Measurements from ENCODE around the gene NARF. TPM values are rescaled to one million over a fixed set of nuclear protein-coding genes. Genes with fewer than 3 reads are reported as not detected.
"Not testable (repeated sequence)": the region's sequence is repeated elsewhere in the genome, so short reads cannot be mapped to it uniquely, and the experiment has no call there.

NARF gene
- polyA plus RNA-seq, 5 donors: 91.2 to 122 (median 108) TPM

DNA sequence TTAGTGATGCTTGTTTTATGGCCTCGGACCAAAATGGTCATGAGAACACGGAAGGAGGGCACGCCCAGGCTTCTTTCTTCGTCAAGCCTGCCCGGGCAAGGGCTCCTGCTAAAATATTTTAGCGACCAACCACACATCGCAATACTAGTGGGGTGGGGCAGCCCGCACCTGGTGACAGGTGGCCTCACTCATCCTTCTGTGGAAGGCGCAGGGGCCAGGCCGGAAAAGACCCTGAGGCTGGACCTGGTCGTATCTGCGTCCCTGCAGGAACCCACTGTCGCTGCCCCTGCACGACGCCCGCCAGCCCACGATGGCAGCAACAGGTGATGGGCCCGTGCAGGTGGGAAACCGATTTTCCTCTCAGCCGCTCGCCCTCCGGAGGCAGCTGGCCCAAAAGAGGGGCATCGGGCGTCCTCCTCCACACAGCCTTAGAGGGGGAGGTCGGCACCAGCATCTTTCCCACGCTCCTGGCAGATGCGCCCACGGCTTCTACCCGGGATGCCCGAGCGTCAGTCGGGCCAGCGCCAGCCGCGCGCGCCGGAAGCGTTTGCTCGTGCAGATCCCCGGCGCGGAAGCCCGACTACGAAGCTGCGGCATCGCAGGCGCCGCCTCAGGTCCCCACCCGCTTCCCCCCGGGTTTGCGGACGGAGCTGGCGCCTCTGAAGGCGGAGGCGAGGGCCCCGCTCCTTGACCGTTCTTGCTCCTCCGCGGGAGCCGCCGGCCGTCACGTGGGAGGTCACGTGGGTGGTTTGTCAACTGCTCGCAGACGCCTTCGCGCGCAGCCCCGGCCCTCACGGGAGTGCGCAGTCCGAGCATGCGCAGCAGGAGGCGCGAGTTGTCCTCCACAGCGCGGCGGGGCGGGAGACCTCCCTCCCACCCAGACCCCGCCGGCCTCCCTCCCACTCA is 38.2 kb downstream of the NARF start:
- peak; percentile 92 to 96 for DNase-seq

DNA sequence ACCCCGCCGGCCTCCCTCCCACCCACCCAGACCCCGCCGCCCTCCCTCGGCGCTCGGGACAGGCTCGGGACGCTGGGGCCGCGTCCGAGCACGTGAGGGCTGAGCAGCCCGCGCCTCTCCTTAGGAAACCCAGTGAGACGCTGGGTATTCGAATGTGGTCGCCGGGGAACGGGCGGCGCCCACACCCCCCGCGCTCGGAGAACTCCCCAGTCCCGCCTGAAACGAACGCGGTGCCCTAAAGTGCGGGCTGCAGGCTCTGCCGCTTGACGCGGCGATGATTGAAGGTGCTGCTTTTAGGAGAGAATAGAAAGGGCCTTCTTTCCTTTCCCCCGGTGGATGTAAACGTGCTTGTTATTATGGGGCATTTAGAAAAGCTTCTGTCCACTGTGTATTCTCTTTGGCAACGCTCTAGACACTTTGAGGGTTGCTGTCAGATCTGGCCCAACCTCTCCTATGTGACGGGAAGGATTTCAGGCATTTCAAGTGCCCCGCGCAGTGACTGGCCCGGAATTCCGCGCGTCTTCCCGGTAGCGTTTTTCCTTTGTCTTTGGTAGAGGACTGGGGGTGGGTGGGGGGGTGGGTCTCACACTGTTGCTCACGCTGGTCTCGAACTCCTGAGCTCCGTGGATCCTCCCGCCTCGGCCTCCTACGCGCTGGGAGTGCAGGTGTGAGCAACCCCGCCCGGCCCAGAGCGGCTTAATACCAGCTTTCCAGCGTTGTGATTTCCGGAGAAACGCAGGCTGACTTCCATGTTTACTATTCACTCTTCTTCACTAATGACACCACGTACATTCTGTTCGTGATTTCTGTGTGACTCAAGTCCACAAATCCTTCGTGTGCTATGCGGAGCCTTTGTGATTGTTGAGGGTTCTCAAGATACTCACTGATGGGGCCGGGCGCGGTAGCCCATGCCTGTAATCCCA is 39.2 kb downstream of the NARF start:
- peak; percentile 45 to 62 for DNase-seq

DNA sequence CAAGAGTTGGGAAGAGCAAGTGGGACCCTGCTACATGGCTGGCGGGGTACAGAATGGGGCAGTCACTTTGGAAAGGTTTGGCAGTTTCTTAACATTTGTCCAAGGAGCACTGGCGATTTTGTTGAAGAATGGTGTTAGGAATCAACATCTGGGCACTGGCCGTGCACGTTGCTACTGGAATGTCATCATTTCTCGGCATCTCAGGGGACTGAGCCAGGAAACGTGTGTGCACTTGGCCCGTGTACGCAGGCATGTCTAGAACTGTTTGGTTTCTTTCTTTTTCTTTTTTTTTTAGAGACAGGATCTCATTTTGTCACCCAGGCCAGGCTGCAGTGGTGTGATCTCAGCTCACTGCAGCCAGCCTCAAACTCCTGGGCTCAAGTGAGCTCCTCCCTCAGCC is 43.7 kb downstream of the NARF start:
- no peak for DNase-seq

DNA sequence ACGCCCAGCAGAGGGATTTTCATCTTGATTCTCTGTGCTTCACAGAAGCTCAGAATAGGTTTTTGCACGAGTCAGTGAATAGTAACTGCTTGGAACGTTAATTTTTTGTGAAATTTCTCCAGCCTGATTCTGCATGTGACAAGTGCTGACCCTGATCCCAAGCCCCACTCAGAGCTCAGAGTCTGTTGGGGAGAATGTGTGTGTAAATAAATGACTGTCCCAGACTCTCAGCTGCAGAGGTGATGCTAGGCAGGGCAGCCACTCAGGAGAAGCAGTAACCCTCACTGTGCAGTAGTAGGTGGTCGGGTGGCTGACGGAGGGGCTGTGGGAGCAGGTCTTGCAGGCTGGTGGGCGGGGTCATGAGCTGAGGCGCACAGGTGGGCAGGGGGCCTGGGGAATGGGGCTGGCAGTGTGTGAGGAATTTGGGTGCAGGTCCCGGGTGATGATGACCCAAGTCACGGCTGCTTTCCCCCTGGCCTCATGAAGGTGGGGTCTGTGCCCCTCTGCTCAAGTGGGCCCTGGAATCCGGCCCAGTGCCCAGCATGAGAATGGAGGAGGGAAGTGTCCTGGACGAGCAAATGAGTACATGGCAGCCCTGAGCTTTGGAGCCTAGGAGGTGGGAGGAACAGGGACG is 44.7 kb downstream of the NARF start:
- DNase-seq: no peak

DNA sequence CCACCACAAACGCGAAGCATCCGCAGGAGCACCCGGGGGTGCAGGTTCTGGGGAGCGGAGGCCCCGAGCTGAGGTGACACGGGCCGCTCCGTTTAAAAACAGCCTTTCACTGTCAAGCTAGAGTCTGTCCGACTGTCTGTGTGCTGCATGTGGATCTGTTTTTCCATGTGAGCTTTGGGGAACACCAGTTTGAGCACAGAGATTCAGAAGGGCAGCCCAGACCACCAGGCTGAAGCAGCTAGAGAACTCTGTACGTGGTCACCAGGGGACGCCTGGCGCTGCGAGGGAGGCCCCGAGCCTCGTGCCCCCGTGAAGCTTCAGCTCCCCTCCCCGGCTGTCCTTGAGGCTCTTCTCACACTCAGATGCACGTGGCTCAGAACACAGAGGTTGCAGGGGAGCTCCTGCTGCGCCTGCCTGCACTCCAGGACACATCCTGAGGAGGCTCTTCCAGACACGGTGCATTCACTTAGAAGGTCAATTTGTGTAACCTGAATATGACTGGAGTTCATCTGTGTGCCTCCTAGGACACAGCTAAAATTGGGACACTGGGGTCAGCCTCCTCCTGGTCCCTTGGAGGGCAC is 45.3 kb downstream of the NARF start:
- DNase-seq: no peak

DNA sequence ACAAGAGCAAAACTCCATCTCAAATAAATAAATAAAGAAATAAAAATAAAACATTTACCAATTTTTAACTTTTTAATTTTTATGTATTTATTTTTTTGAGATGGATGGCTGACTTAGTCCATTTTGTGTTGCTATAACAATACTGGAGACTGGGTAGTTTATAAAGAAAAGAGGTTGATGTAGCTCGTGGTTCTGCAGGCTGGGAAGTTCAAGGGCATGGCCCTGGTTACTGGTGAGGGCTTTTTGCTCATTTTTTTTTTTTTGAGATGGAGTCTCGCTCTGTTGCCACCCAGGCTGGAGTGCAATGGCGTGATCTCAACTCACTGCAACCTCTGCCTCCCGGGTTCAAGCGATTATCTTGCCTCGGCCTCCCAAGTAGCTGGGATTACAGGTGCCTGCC is 46.8 kb downstream of the NARF start:
- DNase-seq: no peak

DNA sequence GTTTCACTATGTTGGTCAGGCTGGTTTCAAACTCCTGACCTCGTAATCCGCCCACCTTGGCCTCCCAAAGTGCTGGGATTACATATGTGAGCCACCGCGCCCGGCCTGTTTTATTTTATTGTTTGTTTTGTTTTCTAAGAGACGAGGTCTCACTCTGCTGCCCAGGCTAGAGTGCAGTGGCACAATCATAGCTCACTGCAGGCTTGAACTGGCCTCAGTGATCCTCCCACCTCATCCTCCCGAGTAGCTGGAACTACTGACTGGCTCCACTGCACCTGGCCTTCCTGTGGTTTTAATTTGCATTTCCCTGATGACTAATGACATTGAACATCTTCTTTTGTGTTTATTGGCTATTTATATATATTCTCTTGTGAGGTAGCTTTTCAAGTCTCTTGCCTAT is 47.9 kb downstream of the NARF start:
- DNase-seq: not testable (repeated sequence)

DNA sequence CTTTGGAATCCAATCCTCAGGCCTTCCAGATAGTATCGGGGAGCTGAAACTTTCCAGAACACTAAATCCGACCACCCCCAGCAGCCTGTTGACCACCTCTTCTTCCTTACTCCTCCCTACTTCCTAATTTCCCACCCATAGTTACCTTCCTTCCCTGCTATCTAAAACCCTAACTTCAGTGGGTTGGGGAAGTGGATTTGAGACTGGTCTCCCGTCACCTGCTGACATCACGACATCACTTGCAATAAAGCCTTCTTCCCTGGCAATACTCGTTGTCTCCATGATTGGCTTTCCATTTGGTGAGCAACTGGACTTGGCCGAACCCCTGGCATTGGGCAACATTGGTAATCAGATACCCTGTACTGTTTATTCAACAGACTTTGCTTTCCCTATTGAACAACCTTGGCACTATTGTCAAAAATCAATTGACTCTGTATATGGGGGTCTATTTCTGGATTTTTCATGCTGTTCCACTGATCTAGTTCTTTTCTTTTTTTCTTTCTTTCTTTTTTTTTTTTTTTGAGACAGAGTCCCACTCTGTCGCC is 49.2 kb downstream of the NARF start:
- no peak for DNase-seq

DNA sequence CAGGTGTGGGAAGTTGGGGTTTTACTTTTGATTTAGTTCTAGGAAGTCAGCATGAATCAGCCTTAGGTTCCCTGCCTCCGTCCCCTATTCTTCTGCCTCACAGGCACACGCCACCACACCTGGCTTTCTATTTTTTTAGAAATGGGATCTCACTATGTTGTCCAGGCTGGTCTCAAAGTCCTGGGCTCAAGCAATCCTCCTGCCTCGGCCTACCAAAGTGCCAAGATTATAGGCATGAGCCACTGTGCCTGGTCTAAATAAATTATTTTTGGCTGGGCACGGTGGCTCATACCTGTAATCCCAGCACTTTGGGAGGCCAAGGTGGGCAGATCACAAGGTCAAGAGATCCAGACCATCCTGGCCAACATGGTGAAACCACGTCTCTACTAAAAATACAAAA is 53.1 kb downstream of the NARF start:
- not testable (repeated sequence) for DNase-seq

DNA sequence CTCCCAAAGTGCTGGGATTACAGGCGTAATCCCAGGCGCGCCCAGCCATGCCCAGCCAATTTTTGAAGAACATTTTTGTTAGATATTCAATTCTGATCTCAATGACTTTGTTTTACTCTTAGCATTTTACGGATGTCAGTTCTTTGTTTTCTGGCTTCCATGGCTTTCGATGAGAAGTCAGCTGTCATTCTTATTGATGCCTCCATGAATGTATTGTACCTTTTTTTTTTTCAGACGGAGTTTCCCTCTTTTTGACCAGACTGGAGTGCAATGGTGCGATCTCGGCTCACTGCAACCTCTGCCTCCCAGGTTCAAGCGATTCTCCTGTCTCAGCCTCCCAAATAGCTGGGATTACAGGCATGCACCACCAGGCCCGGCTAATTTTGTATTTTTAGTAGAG is 55.3 kb downstream of the NARF start:
- not testable (repeated sequence) for DNase-seq

DNA sequence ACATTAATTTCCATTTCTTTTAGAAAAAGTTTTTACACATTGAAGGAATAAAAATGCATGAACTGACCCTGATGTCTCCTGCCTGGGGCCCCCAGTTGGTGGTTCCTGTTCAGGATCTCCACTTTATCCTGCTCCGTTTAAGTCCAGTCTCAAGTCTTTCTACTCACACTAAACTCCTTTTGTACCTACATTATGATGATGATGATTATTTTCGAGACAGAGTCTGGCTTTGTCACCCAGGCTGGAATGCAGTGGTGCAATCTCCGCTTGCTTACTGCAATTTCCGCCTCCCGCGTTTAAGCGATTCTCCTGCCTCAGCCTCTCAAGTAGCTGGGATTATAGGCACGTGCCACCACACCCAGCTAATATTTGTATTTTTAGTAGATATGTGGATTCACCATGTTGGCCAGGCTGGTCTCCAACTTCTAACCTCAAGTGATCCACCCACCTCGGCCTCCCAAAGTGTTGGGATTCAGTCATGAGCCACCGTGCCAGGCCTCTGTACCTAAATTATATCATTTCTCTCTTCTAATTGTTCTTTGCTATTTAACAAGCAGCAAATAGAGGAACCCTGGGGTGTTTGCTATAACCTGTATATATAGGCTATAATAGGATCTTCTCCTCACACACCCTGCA is 58.8 kb downstream of the NARF start:
- no peak for DNase-seq

DNA sequence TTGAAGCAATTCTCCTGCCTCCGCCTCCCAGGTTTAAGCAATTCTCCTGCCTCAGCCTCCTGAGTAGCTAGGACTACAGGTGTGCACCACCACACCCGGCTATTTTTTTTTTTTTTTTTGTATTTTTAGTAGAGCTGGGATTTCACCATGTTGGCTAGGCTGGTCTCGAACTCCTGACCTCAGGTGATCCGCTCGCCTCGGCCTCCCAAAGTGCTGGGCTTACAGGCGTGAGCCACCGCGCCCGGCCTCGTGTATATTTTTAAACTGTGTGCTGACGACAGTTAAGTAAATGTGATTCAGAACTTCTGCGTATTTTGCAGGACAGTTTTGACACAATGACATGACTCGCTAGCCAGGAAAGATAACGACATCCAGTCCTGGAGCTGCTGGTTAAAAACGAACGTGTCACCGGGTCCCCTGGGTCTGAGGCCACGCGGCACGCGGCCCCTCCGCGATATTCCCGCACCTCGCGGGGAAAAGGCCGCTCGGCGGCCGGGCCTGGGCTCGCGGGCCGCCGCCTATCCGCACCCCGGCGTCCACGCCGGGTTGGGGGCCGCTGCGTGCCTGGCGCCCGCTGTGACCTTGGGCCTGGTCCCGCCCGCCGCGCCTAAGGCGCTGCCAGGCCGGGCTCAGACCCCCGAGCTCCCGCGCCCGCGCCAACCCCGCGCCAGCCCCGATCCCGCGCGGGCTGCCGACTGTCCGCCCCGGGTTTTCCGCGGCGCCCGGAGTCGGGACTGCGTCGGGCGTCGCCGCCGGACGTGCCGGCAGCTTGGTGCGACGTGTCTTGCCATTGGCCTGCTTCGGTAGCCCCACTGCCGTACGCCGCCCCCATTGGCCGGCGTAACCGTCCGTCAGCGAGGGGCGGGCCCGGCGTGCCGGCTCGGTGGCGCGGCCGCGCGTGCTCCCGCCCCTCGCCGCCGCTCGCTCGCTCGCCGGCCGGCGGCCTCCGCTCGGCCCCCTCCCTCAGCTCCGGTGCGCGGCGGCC is 60.6 kb downstream of the NARF start, which contains the start of gene FOXK2:
FOXK2 (plus strand) TSS at position 907 of the 985 bp plus-strand sequence. CDS start 157 bp downstream, outside the sequence.
- peak; percentile 95 to 96 for DNase-seq

DNA sequence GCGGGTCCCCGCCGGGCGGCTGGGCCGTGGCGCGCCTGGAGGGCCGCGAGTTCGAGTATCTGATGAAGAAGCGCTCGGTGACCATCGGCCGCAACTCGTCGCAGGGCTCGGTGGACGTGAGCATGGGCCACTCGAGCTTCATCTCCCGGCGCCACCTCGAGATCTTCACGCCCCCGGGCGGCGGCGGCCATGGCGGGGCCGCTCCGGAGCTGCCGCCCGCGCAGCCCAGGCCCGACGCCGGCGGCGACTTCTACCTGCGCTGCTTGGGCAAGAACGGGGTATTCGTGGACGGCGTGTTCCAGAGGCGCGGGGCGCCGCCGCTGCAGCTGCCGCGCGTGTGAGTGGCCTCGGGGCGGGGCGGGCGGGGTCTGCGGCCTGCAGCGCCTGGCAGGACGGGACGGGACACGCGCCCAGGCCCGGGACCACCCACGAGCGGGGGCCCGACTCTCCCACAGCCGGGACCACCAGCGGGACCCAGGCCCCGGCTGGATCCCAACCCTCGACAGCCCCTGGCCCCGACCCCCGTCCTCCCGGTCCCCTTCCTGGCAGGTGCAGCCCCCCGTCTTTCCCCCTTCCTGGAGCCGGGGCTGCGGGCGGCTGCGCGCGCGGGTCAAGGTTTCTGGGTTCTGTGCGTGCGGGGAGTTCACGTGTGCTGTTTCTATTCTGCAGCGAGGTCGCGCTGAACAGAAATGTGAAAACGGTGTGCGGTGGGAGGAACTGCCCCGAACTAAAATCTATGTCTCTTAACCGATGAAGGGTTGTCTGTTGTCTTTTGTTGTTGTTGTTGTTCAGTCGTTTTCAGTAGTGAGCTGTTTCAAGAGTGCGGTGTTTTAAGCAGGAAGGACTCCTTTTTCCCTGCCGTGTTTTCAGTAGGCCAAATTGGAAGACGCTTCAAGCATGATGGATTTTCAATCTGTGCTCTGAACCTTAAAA is 61.7 kb downstream of the NARF start:
- no peak for DNase-seq

DNA sequence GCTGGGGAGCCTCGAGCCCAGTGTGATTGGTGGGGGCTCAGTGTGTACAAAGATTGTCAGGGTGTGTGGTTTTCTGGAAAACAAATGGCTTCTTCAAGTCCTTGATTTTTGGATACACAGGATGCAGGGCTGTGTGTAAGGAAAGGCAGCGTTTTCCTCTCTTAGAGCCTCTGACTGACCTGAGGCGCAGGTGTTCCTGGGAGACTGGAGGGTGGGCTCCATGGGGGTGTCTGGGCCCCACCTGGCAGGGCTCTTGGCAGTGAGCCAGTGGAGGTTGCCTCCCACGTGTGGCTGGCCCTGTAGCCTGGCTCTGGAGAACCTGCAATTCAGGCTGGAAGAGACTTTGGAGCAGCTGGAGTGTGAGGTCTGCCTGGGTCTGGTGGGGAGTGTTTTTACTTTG is 66.0 kb downstream of the NARF start:
- no peak for DNase-seq

DNA sequence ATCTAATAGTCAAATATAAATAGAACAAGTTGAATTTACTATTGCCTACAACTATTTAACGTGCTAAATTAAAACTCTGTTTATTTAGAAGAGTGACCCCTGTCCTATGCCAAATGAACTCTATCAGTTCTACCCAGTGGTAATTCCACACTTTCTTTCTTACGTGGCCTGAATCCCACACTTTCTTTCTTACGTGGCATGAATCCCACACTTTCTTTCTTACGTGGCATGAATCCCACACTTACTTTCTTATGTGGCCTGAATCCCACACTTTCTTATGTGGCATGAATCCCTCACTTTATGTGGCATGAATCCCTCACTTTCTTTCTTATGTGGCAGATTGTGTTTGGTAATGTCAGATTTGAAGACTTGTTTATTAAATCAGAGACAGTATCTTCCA is 67.2 kb downstream of the NARF start:
- DNase-seq: no peak

DNA sequence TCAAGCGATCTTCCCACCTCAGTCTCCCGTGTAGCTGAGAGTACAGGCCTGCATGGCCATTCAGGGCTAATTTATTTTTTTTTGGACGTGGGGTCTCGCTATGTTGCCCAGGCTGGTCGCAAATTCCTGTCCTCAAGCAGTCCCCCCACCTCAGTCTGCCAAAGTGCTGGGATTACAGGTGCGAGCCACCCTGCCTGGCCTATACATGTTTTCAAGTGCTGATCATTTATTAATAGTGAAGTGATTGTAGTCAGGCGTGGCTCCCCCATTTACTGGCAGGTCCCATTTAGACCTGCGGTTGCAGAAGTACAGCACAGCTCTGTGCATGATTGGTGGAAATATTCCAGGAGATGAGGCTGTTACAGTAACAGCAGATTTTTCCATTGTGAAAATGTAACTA is 69.4 kb downstream of the NARF start:
- no peak for DNase-seq

DNA sequence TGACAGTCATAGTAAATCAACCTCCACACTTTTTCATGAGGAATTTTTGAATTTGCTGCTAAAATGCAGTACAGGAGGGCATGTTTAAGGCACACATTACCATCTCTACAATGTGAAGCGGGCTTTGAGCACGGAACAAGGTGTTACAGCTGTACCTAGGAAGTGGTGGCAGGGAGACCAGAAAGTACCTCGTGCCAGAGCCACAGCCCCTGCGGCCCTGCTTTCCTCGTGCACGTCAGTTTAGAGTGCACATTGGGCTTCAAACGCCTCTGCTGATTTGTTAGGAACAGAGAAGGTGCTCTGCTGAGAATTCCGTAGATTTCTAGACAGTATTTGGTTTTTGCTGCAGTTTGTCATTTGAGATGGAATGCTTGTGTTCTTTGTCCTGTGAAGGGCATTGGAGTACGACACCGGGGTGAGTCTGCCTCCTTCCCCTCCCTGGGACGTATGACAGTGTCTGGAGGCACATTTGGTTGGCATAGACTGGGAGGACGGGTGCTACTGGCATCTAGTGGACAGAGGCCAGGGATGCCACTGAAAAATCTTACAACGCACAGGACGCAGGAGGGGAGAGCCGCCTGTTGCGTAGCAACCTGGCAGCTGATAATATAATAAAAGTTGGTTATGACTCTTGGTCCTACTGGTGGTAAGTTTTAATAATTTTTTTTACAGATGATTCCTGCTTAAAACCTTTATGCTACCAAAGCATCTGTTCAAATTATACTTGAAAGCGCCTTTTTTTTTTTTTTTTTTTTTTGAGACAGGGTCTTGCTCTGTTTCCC is 70.1 kb downstream of the NARF start:
- DNase-seq: no peak

DNA sequence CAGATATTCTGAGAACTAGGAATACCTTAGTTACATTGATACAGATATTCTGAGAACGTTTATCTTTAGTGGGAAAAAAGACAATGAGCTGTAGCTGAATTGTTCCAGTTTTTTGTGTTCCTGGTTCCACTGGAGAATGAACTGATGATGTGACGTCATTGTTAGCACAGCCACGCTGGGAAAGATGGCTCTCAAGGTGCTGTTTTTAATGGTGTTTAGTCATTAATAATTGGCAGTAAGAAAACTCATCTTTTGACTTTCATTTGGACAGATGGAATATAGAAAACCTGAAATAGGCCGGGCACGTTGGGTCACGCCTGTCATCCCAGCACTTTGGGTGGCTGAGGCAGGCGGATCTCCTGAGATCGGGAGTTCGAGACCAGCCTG is 71.4 kb downstream of the NARF start:
- DNase-seq: no peak

All from right lung (tissue), 5 donors.